GM12864 (cell line): ENCODE results near the gene RPL22.

ENCODE experiments used
- DNase-seq: peaks from one replicate; pipeline ENCODE4 v3.0.0-alpha.2; 2011; ENCODE audit warnings: low read depth
- H3K4me3 ChIP-seq: 2 replicates; pipeline ENCODE4 v1.5.1; 2011; ENCODE audit warnings: mild to moderate bottlenecking, low read depth, low read length, control low read depth
- CTCF ChIP-seq: IDR thresholded peaks from 2 replicates; pipeline ENCODE4 v1.5.1; 2011; ENCODE audit warnings: low read depth, mild to moderate bottlenecking, moderate library complexity, low read length, control low read depth, inconsistent platforms; ENCODE audit errors: missing control alignments

The RPL22 gene

GRCh38 chr1:6244401-6245049, 45.1 kb upstream of the RPL22 start:
- no peak for TF ChIP-seq CTCF
- no peak overlapping the region for H3K4me3 ChIP-seq
- no peak for DNase-seq

GRCh38 chr1:6243993-6244392, 44.6 kb upstream of the RPL22 start, which contains the start of gene HES3:
TSS of gene HES3 (plus strand) at chr1:6244179. CDS start at chr1:6244366, 187 bp downstream.
- no peak for DNase-seq
- TF ChIP-seq CTCF, result no peak
- no peak within 1 kb of the TSS for H3K4me3 ChIP-seq

DNA sequence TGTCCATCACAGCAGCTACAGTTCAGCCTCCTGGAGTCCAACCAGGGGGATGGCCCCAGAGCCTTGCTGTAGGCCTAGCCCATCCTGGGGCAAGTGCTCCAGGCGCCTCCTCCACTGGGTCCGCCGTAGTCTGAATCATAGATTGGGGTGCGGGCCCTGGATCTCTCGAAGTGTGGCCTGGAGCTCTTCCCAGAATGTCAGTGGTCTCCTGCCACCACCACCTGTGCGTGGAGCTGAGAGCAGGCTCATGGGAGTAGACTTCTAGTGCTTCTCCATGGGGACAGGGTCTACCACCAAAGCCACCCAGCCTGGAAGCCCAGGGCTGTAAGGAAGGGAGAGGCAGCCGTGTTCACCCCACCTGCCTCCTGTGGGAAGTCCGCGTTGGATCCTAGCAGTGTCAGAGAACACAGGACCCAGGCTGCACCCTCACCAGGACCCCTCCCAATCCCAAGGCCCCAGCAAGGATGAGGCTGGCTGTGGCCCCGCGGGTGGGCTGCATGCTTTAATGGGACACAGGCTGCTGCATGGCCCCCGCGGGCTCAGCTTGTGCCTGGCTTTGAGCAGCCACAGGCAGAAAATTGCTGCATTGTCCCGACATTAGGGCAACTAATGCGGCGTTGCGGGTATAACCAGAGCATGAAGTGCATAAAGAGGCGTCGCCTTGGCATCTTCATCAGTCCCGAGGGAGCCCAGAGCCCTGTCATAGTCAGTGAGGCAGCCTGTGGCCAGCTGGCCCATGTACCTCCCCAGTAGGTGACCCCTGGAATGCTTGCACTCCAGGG, 43.8 kb upstream of the RPL22 start:
- H3K4me3 ChIP-seq, result no peak overlapping the region
- no peak for TF ChIP-seq CTCF
- no peak for DNase-seq

DNA sequence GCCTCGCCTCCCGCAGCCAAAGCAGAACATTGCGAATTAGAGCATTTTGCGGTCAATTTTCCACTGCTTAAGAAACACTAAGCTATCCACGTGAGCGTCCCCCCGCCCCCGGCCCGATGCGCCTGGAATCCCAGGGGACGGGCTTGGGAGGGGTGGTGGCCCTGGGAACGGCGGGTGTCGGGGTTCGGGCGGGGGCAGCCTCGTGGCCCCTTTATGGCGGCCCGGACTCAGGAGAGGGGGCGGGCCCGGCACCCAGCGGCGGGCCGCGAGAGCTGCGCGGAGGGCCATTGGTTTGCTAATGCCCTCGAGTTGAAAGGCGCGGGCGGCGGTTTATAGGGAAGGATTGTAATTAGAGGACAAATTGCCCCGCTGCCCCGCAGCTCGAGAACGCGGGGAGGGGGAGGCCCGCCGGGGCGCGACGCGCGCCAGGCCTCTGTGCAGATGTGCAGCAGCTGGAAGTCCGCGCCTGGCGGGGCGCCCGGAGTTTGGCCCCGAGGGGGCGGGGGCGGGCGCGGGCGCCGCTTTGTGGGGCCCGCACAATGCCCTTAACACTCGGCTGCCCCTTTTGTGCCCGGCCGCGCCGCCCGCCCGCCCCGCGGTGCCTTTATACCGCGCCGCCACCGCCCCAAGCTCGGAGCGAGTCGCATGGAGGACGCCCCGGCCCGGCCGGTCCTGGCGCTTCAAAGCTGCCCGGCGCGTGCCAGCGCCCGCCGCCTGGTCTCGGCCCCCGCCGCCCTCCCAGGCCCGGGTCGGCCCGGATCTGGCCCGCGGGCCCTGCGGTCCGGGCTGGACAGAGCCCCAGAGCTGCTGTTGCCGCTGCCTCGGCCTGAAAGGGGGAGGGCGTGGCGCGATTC, 42.7 kb upstream of the RPL22 start:
- H3K4me3 ChIP-seq, result no peak overlapping the region
- no peak for DNase-seq
- no peak for TF ChIP-seq CTCF

DNA sequence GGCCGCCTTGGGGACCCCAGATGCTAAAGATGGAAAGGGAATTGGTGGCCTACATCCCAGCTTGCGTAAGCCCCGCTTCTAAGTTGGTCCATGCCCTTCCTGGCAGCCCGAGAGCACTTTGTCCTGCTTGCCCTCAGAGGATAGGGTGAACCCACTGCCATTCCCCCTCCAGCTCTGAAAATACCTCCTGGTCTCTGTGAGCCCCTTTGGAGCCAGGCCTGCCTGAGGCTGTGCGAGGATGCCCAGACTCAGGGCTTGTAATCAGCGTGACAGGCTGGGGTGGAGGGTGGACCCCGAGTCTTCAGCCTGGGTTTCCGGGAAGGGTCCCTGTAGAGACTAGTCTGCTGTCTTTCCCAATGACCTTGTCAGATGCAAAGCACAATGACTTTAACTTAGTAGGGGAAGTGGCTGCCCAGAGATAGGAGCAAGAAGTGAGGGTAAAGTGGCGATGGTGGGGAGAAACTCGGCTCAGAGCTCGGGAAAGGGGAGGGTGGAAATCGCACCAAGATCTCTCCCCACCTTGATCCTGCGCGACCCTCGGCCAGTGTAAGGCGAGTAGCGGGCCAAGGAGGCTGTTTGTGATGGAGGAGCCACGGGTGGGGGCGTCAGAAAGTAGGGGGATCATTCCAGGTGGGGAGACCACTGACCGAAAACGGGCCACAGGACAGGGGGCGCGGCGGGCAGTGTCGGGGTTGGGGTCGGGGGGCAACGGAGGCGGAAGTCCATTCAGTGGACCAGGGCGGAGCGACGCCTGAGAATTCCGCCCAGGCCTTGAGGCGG, 41.9 kb upstream of the RPL22 start:
- no peak overlapping the region for H3K4me3 ChIP-seq
- DNase-seq, result no peak
- TF ChIP-seq CTCF, result no peak
